Neural cell (in vitro differentiated cells): ENCODE measurements around the gene CHKA. TPM values are rescaled to one million over a fixed set of nuclear protein-coding genes. Genes with fewer than 3 reads are reported as not detected.

Experiments
- H2AFZ ChIP-seq: fragments of 200-600, 300-800 bp; sonication (generic), shearing (Covaris generic); 2 replicates; pipeline ENCODE4 v1.6.0; 2014; ENCODE audit warnings: low read depth, mild to moderate bottlenecking, antibody characterized with exemption, low read length, moderate library complexity
- H3F3A ChIP-seq: fragments of 200-600 bp; shearing (Covaris generic); 2 replicates; pipeline ENCODE4 v1.6.1; 2016; ENCODE audit warnings: mild to moderate bottlenecking, moderate library complexity, mixed read lengths, antibody characterized with exemption, low read length; ENCODE audit not compliant: insufficient read depth, poor library complexity, severe bottlenecking
- H3K27ac ChIP-seq: fragments of 200-600, 300-800 bp; sonication (generic), shearing (Covaris generic); 2 replicates; pipeline ENCODE4 v1.5.1; 2014; ENCODE audit warnings: mild to moderate bottlenecking, low read length, moderate library complexity
- H3K27me3 ChIP-seq: fragments of 300-800, 200-600 bp; sonication (generic), shearing (Covaris generic); 2 replicates; pipeline ENCODE4 v1.6.0; 2014; ENCODE audit warnings: mild to moderate bottlenecking, low read depth, low read length, moderate library complexity; ENCODE audit not compliant: insufficient read depth
- H3K36me3 ChIP-seq: fragments of 300-800, 200-600 bp; sonication (generic), shearing (Covaris generic); 2 replicates; pipeline ENCODE4 v1.5.1; 2014; ENCODE audit warnings: mild to moderate bottlenecking, antibody characterized with exemption, low read length, moderate library complexity; ENCODE audit not compliant: insufficient read depth
- H3K4me2 ChIP-seq: fragments of 300-800, 200-600 bp; sonication (generic), shearing (Covaris generic); 2 replicates; pipeline ENCODE4 v1.6.0; 2014; ENCODE audit warnings: mild to moderate bottlenecking, low read length
- H3K4me3 ChIP-seq: fragments of 300-800, 200-600 bp; sonication (generic), shearing (Covaris generic); 2 replicates; pipeline ENCODE4 v1.5.1; 2014; ENCODE audit warnings: mild to moderate bottlenecking, low read length, moderate library complexity
- H3K79me2 ChIP-seq: fragments of 200-600 bp; shearing (Covaris generic); replicated peaks from 2 replicates; pipeline ENCODE4 v1.6.0; 2014; ENCODE audit warnings: mild to moderate bottlenecking, low read length, moderate library complexity; ENCODE audit not compliant: insufficient read depth
- H3K9ac ChIP-seq: fragments of 300-800, 200-600 bp; sonication (generic), shearing (Covaris generic); 2 replicates; pipeline ENCODE4 v1.6.1; 2016; ENCODE audit warnings: mild to moderate bottlenecking, low read length, mixed read lengths
- H3K9me2 ChIP-seq: fragments of 200-600 bp; shearing (Covaris generic); 2 replicates; pipeline ENCODE4 v1.6.1; 2016; ENCODE audit warnings: mild to moderate bottlenecking, low read length, mixed read lengths; ENCODE audit not compliant: insufficient read depth
- H3K9me3 ChIP-seq: fragments of 200-600, 300-800 bp; sonication (generic), shearing (Covaris generic); 2 replicates; pipeline ENCODE4 v1.6.1; 2016; ENCODE audit warnings: mild to moderate bottlenecking, mixed run types, low read length, moderate library complexity, mixed read lengths
- H4K20me1 ChIP-seq: fragments of 200-600 bp; shearing (Covaris generic); 2 replicates; pipeline ENCODE4 v1.6.1; 2016; ENCODE audit warnings: mild to moderate bottlenecking, mixed run types; ENCODE audit not compliant: insufficient read depth
- CTCF ChIP-seq: fragments of 450-650 bp; IDR thresholded peaks from 2 replicates; pipeline ENCODE4 v1.5.1; 2014; ENCODE audit warnings: antibody characterized with exemption, mild to moderate bottlenecking, moderate library complexity; ENCODE audit not compliant: poor library complexity, severe bottlenecking
- EP300 ChIP-seq: fragments of 450-650 bp; conservative IDR thresholded peaks from 2 replicates; pipeline ENCODE4 v1.6.1; 2014; ENCODE audit warnings: antibody characterized with exemption, mild to moderate bottlenecking, moderate library complexity; ENCODE audit not compliant: poor library complexity, severe bottlenecking
- EZH2 ChIP-seq: fragments of 200-600, 300-800 bp; shearing (Covaris generic), sonication (generic); IDR thresholded peaks from 2 replicates; pipeline ENCODE4 v1.6.1; 2014; ENCODE audit warnings: antibody characterized with exemption, low read length, borderline replicate concordance, mild to moderate bottlenecking; ENCODE audit not compliant: insufficient read depth, poor library complexity, severe bottlenecking
- MXI1 ChIP-seq: fragments of 450-650 bp; conservative IDR thresholded peaks from 2 replicates; pipeline ENCODE4 v1.6.1; 2014; ENCODE audit warnings: antibody characterized with exemption, mild to moderate bottlenecking; ENCODE audit not compliant: poor library complexity, severe bottlenecking
- POLR2AphosphoS5 ChIP-seq: IDR thresholded peaks from 2 replicates; pipeline ENCODE4 v1.6.1; 2012
- RAD21 ChIP-seq: fragments of 450-650 bp; conservative IDR thresholded peaks from 2 replicates; pipeline ENCODE4 v1.6.1; 2014; ENCODE audit warnings: antibody characterized with exemption, mild to moderate bottlenecking, moderate library complexity
- REST ChIP-seq: IDR thresholded peaks from 2 replicates; pipeline ENCODE4 v1.6.1; 2012; ENCODE audit warnings: borderline replicate concordance
- SMC3 ChIP-seq: fragments of 450-650 bp; conservative IDR thresholded peaks from 2 replicates; pipeline ENCODE4 v1.6.1; 2014; ENCODE audit warnings: antibody characterized with exemption, mild to moderate bottlenecking, moderate library complexity; ENCODE audit not compliant: poor library complexity
- TAF1 ChIP-seq: IDR thresholded peaks from 2 replicates; pipeline ENCODE4 v1.6.1; 2012; ENCODE audit warnings: low read depth
- polyA plus RNA-seq: library from polyadenylated mRNA; depleted of rRNA; stranded (reverse); fragments of >200 nt; gene quantifications from 2 replicates; pipeline ENCODE4 v1.2.3, GENCODE V29; 2014

Gene CHKA
- polyA plus RNA-seq, 1 donor from 2014 or later: 90.0 TPM

GRCh38 chr11:68159665-68160064, 38.5 kb upstream of the CHKA start:
- Histone ChIP-seq H3K4me3 (no peak overlapping the region), H2AFZ (no peak overlapping the region), H3K9me3 (no peaks in the 10 kb centered on the region), H3K27me3 (no peaks in the 10 kb centered on the region), H4K20me1 (no peaks in the 10 kb centered on the region), H3K9ac (no peak overlapping the region), H3K27ac (no peak overlapping the region), H3F3A (no peaks in the 10 kb centered on the region), H3K9me2 (no peaks in the 10 kb centered on the region), H3K79me2 (no peaks in the 10 kb centered on the region), H3K4me2 (no peak overlapping the region), H3K36me3 (peaks cover 15% of the 10 kb centered on the region)
- TF ChIP-seq SMC3 (no peak), REST (no peak), MXI1 (no peak), RAD21 (no peak), POLR2AphosphoS5 (no peak), EP300 (no peak), CTCF (no peak), EZH2 (no peak), TAF1 (no peak)

- Histone ChIP-seq H3K4me2 (no peak overlapping the region), H3F3A (no peaks in the 10 kb centered on the region)
Measured at GRCh38 chr11:68159161-68159560, 38.0 kb upstream of the CHKA start.

More at GRCh38 chr11:68159161-68159560, 38.0 kb upstream of the CHKA start:
- Histone ChIP-seq H3K79me2 (no peaks in the 10 kb centered on the region), H3K4me3 (no peak overlapping the region), H3K27ac (no peak overlapping the region), H3K36me3 (peaks cover 11% of the 10 kb centered on the region), H2AFZ (no peak overlapping the region), H3K9ac (no peak overlapping the region), H3K9me3 (no peaks in the 10 kb centered on the region), H3K27me3 (no peaks in the 10 kb centered on the region), H4K20me1 (no peaks in the 10 kb centered on the region), H3K9me2 (no peaks in the 10 kb centered on the region)
- no peak for TF ChIP-seq RAD21
- no peak for TF ChIP-seq POLR2AphosphoS5
- TF ChIP-seq EP300: no peak
- no peak for TF ChIP-seq CTCF
- no peak for TF ChIP-seq SMC3
- no peak for TF ChIP-seq TAF1
- no peak for TF ChIP-seq EZH2
- no peak for TF ChIP-seq REST
- TF ChIP-seq MXI1: no peak
